H1 (cell line): ENCODE measurements around the gene SLC19A1. TPM values are rescaled to one million over a fixed set of nuclear protein-coding genes. Genes with fewer than 3 reads are reported as not detected.

ENCODE experiments used
- CTCF ChIA-PET: fragments of 300-600 bp; sonication (Branson Sonifier 250); formaldehyde crosslinking; loops from one replicate; lab custom pipeline; 2021; ENCODE audit not compliant: partially characterized antibody; lab: Charles Lee
- POLR2A ChIA-PET: fragments of 300-600 bp; sonication (Branson Sonifier 250); formaldehyde crosslinking; loops from one replicate; lab custom pipeline; 2021; ENCODE audit warnings: inconsistent platforms; ENCODE audit not compliant: partially characterized antibody; lab: Charles Lee
- DNase-seq, 2 experiments: peaks; one replicate each; pipeline versions ENCODE4 v3.0.0 to v3.0.0-alpha.2; 2010 to 2022; ENCODE audit warnings: low spot score in 2 of 2, low read depth in 1 of 2, mixed read lengths in 1 of 2
- FAIRE-seq: peaks from 2 replicates; lab custom pipeline; 2011; peaks lifted over from hg19 to GRCh38; lab: Jason Lieb, UNC
- H2AFZ ChIP-seq: 2 replicates; pipeline ENCODE4 v1.8.1; 2012; ENCODE audit warnings: low read length, inconsistent platforms
- H2AK5ac ChIP-seq: 2 replicates; pipeline ENCODE4 v1.6.1; 2013; ENCODE audit warnings: low read depth, low read length
- H2BK120ac ChIP-seq: replicated peaks from 2 replicates; pipeline ENCODE3; 2013; ENCODE audit warnings: low read depth, low read length, inconsistent platforms
- H2BK12ac ChIP-seq: 2 replicates; pipeline ENCODE4 v1.6.1; 2013; ENCODE audit warnings: low read depth, low read length
- H2BK15ac ChIP-seq: 2 replicates; pipeline ENCODE4 v1.6.1; 2013; ENCODE audit warnings: low read length
- H2BK20ac ChIP-seq: 2 replicates; pipeline ENCODE4 v1.6.1; 2013; ENCODE audit warnings: low read length
- H2BK5ac ChIP-seq: 2 replicates; pipeline ENCODE4 v1.6.1; 2013; ENCODE audit warnings: low read depth, low read length
- H3K14ac ChIP-seq: 2 replicates; pipeline ENCODE4 v1.6.1; 2013; ENCODE audit warnings: inconsistent platforms; ENCODE audit not compliant: insufficient read length
- H3K18ac ChIP-seq: 2 replicates; pipeline ENCODE4 v1.6.1; 2013; ENCODE audit warnings: low read length; ENCODE audit errors: extremely low read depth
- H3K23ac ChIP-seq: 2 replicates; pipeline ENCODE4 v1.6.1; 2013; ENCODE audit warnings: inconsistent platforms; ENCODE audit not compliant: insufficient read length
- H3K23me2 ChIP-seq: 2 replicates; pipeline ENCODE4 v1.6.1; 2013; ENCODE audit warnings: low read depth, low read length
- H3K27ac ChIP-seq: 2 replicates; pipeline ENCODE4 v1.6.1; 2011; ENCODE audit warnings: low read depth, low read length, inconsistent platforms
- H3K27me3 ChIP-seq, 4 experiments: replicated peaks in 1 of 4; 1 replicate in 1 of 4; 2 replicates in 3 of 4; pipeline versions ENCODE4 v1.6.1 to v1.8.1; 2011 to 2013; ENCODE audit warnings: low read length in 3 of 4, mild to moderate bottlenecking in 3 of 4, inconsistent platforms in 2 of 4, mixed read lengths in 2 of 4, moderate library complexity in 1 of 4; ENCODE audit not compliant: control insufficient read depth in 3 of 4, insufficient read depth in 3 of 4; ENCODE audit errors: extremely low read depth in 1 of 4
- H3K36me3 ChIP-seq, 4 experiments: 2 replicates each; pipeline versions ENCODE4 v1.6.1 to v1.8.1; 2011 to 2013; ENCODE audit warnings: mild to moderate bottlenecking in 4 of 4, low read length in 3 of 4, moderate library complexity in 2 of 4, control low read depth in 1 of 4, inconsistent platforms in 1 of 4; ENCODE audit not compliant: insufficient read depth in 4 of 4, control insufficient read depth in 2 of 4
- H3K4ac ChIP-seq: replicated peaks from 2 replicates; pipeline ENCODE3; 2013; ENCODE audit warnings: low read length, low read depth, mixed read lengths, inconsistent platforms; ENCODE audit not compliant: insufficient read length
- H3K4me1 ChIP-seq, 4 experiments: replicated peaks in 1 of 4; 1 replicate in 1 of 4; 2 replicates in 3 of 4; pipeline versions ENCODE4 v1.6.1 to v1.8.1; 2011 to 2013; ENCODE audit warnings: low read length in 3 of 4, inconsistent platforms in 2 of 4, mixed read lengths in 1 of 4; ENCODE audit not compliant: insufficient read depth in 4 of 4, control insufficient read depth in 3 of 4
- H3K4me2 ChIP-seq, 2 experiments: 2 replicates each; pipeline versions ENCODE4 v1.6.1 to v1.8.1; 2011 to 2013; ENCODE audit warnings: low read depth in 2 of 2, low read length in 2 of 2, control low read depth in 1 of 2, inconsistent platforms in 1 of 2, mild to moderate bottlenecking in 1 of 2; ENCODE audit not compliant: insufficient read depth in 1 of 2
- H3K4me3 ChIP-seq, 4 experiments: fragments of 200-600, 300-600 bp in 1 of 4; sonication (generic), shearing (Covaris generic), sonication (Bioruptor Twin) in 1 of 4; 2 replicates each; pipeline versions ENCODE4 v1.5.1 to v1.8.1; 2011 to 2016; ENCODE audit warnings: low read length in 4 of 4, low read depth in 3 of 4, control low read depth in 2 of 4, inconsistent platforms in 2 of 4, mild to moderate bottlenecking in 2 of 4, mixed read lengths in 1 of 4, moderate library complexity in 1 of 4; ENCODE audit not compliant: insufficient read depth in 2 of 4; ENCODE audit errors: extremely low read depth in 1 of 4
- H3K56ac ChIP-seq: replicated peaks from 2 replicates; pipeline ENCODE3; 2013; ENCODE audit warnings: low read depth, mild to moderate bottlenecking, mixed read lengths, low read length, inconsistent platforms; ENCODE audit not compliant: insufficient read length
- H3K79me1 ChIP-seq: 2 replicates; pipeline ENCODE4 v1.6.1; 2013; ENCODE audit warnings: low read depth, low read length, control low read depth
- H3K79me2 ChIP-seq, 2 experiments: 2 replicates each; pipeline versions ENCODE4 v1.6.1 to v1.8.1; 2012 to 2013; ENCODE audit warnings: low read length in 2 of 2, mild to moderate bottlenecking in 2 of 2, inconsistent platforms in 1 of 2; ENCODE audit not compliant: insufficient read depth in 2 of 2, control insufficient read depth in 1 of 2
- H3K9ac ChIP-seq, 4 experiments: replicated peaks in 1 of 4; 1 replicate in 1 of 4; 2 replicates in 3 of 4; pipeline versions ENCODE4 v1.6.1 to v1.8.1; 2011 to 2013; ENCODE audit warnings: low read depth in 3 of 4, low read length in 3 of 4, control low read depth in 2 of 4, mild to moderate bottlenecking in 2 of 4, moderate library complexity in 2 of 4, inconsistent platforms in 1 of 4; ENCODE audit errors: extremely low read depth in 1 of 4
- H3K9me3 ChIP-seq, 2 experiments: 2 replicates each; pipeline versions ENCODE4 v1.6.1 to v1.8.1; 2012 to 2013; ENCODE audit warnings: mild to moderate bottlenecking in 2 of 2, moderate library complexity in 2 of 2, control low read depth in 1 of 2, inconsistent platforms in 1 of 2, low read depth in 1 of 2, low read length in 1 of 2, mixed read lengths in 1 of 2; ENCODE audit not compliant: insufficient read depth in 2 of 2
- H4K20me1 ChIP-seq, 2 experiments: replicated peaks in 1 of 2; 2 replicates each; pipeline versions ENCODE3 to v1.8.1; 2011 to 2013; ENCODE audit warnings: inconsistent platforms in 2 of 2, low read length in 2 of 2, mild to moderate bottlenecking in 1 of 2; ENCODE audit not compliant: insufficient read depth in 2 of 2, control insufficient read depth in 1 of 2
- H4K5ac ChIP-seq: 2 replicates; pipeline ENCODE4 v1.6.1; 2013; ENCODE audit warnings: low read length, low read depth, mixed read lengths, inconsistent platforms; ENCODE audit not compliant: insufficient read length
- H4K8ac ChIP-seq: 2 replicates; pipeline ENCODE4 v1.8.0; 2013; ENCODE audit warnings: mild to moderate bottlenecking, moderate library complexity, low read length, inconsistent platforms; ENCODE audit not compliant: insufficient read depth; ENCODE audit errors: extremely low read depth
- H4K91ac ChIP-seq: replicated peaks from 2 replicates; pipeline ENCODE3; 2013; ENCODE audit warnings: low read length, mixed read lengths, inconsistent platforms; ENCODE audit not compliant: insufficient read length
- BACH1 ChIP-seq: IDR thresholded peaks from 2 replicates; pipeline ENCODE4 v1.6.1; 2012; ENCODE audit warnings: low read length, improper control_type of control experiment
- USF2 ChIP-seq: IDR thresholded peaks from 2 replicates; pipeline ENCODE4 v1.6.1; 2011; ENCODE audit warnings: low read length, improper control_type of control experiment
- WGBS, 2 experiments: shearing (Covaris generic) in 1 of 2; methylation state at CpG; one replicate each; pipeline versions ENCODE4 v1.1.6 to v1.1.7; 2013 to 2015; ENCODE audit warnings: low lambda C conversion rate in 2 of 2, mixed read lengths in 2 of 2, inconsistent platforms in 1 of 2, low coverage in 1 of 2, missing lambda C conversion rate in 1 of 2; ENCODE audit not compliant: insufficient replicate concordance in 2 of 2, insufficient coverage in 1 of 2, insufficient read length in 1 of 2; ENCODE audit errors: extremely low coverage in 1 of 2, missing lambda C conversion rate in 1 of 2; 5-methylcytosine and 5-hydroxymethylcytosine counted together
- polyA plus RNA-seq, 7 experiments: library from polyadenylated mRNA; depleted of rRNA in 3 of 7; stranded (reverse) in 5 of 7; unstranded in 2 of 7; fragments of >200 nt in 5 of 7; fragments of 200-250 nt in 2 of 7; gene quantifications; 1 replicate in 5 of 7; 2 replicates in 1 of 7; 4 replicates in 1 of 7; pipeline versions ENCODE4 v1.2.1 to v1.2.3, GENCODE V29; 2011 to 2013; ENCODE audit warnings: missing spikeins in 2 of 7, mixed read lengths in 2 of 7
- total RNA-seq: library from RNA; stranded (reverse); fragmentation: NEBNext Ultra II Directional; extraction: Animal tissue kit (Norgen Biotek cat#: 25700); gene quantifications from 2 replicates; pipeline ENCODE4 v1.2.1, GENCODE V29; 2021

The SLC19A1 gene
- total and polyA plus RNA-seq, 2 of the 8 experiments (the other 6 are each of a cell fraction or from before 2014, with no cell fraction given): 31.6 to 43.8 TPM

- H3K56ac ChIP-seq: no peak overlapping the region
- FAIRE-seq: no peak
- no peaks in the 10 kb centered on the region for H3K79me2 ChIP-seq
- no peaks in the 10 kb centered on the region for H3K36me3 ChIP-seq
- no peaks in the 10 kb centered on the region for H3K79me1 ChIP-seq
- DNase-seq: peak in 1 of 2 experiments; percentile 27
- no peak overlapping the region for H4K91ac ChIP-seq
- no peak overlapping the region for H2AFZ ChIP-seq
- no peak overlapping the region for H2BK15ac ChIP-seq
- H3K4me2 ChIP-seq: no peak overlapping the region
- H4K8ac ChIP-seq: no peak overlapping the region
- H3K4me1 ChIP-seq: peaks cover 0 to 8% (median 5%) of the 10 kb centered on the region in 4 experiments; a peak in 3 of 7 replicates
- WGBS, 2 experiments: 93% methylated on average over 15 of the region's 15 CpGs; no CpG with 5 or more reads in 1 of the 2 experiments
- no peak overlapping the region for H3K27ac ChIP-seq
- no peaks in the 10 kb centered on the region; a peak in 1 of 7 replicates for H3K27me3 ChIP-seq
- no peak overlapping the region for H3K23ac ChIP-seq
- CTCF ChIA-PET: interaction anchor here (1.1 to 2.7 kb wide), 3 partner anchors 15 to 195 kb away, joined by 3 to 12 read pairs (median 3); no protein-coding TSS in a partner anchor
- no peaks in the 10 kb centered on the region for H3K9me3 ChIP-seq
- H2BK12ac ChIP-seq: no peak overlapping the region
- H3K9ac ChIP-seq: no peak overlapping the region; a peak in 1 of 7 replicates
- H4K5ac ChIP-seq: no peak overlapping the region
- POLR2A ChIA-PET: no interaction called here
- H3K18ac ChIP-seq: no peak overlapping the region
- no peaks in the 10 kb centered on the region for H4K20me1 ChIP-seq
- no peak overlapping the region for H2AK5ac ChIP-seq
- H3K23me2 ChIP-seq: no peaks in the 10 kb centered on the region
- H3K4me3 ChIP-seq: no peak overlapping the region
- H2BK120ac ChIP-seq: no peak overlapping the region
- H2BK5ac ChIP-seq: no peak overlapping the region
- no peak overlapping the region for H3K14ac ChIP-seq
- H2BK20ac ChIP-seq: no peak overlapping the region
- no peak for TF ChIP-seq USF2
- TF ChIP-seq BACH1: no peak
- no peak overlapping the region for H3K4ac ChIP-seq
Measured at GRCh38 chr21:45571641-45572040, 29.4 kb upstream of the SLC19A1 start.
